NCI-H128 (cell line): Measurements from ENCODE around the gene ZBED2.

Experiments
- DNase-seq: peaks from one replicate; lab custom pipeline; 2025; ENCODE audit not compliant: unreplicated experiment; lab: John Stamatoyannopoulos, UW

The ZBED2 gene

GRCh38 chr3:111604119-111604518 lies 9.0 kb upstream of the ZBED2 start:
- no peak for DNase-seq

- DNase-seq = no peak
Observed at GRCh38 chr3:111603679-111604078, 8.5 kb upstream of the ZBED2 start.

GRCh38 chr3:111601810-111602209 lies 6.7 kb upstream of the ZBED2 start:
- DNase-seq = no peak

- DNase-seq = no peak
Observed at GRCh38 chr3:111598552-111598951, 3.4 kb upstream of the ZBED2 start.

GRCh38 chr3:111598139-111598538 lies 3.0 kb upstream of the ZBED2 start:
- DNase-seq = no peak

GRCh38 chr3:111596328-111596727 lies 1.2 kb upstream of the ZBED2 start:
- DNase-seq = no peak

- DNase-seq = no peak
Observed at GRCh38 chr3:111594781-111595180, 365 bp downstream of the ZBED2 start.

GRCh38 chr3:111594205-111594604 lies 941 bp downstream of the ZBED2 start:
- DNase-seq = no peak

- DNase-seq = no peak
Observed at GRCh38 chr3:111593666-111594065, 1.5 kb downstream of the ZBED2 start.

- DNase-seq = no peak
Observed at GRCh38 chr3:111592936-111593335, 2.2 kb downstream of the ZBED2 start.

- DNase-seq = no peak
Observed at GRCh38 chr3:111592143-111592542, 3.0 kb downstream of the ZBED2 start.

- no peak for DNase-seq
Observed at GRCh38 chr3:111591555-111591954, 3.6 kb downstream of the ZBED2 start.

GRCh38 chr3:111590143-111590491 lies 5.0 kb downstream of the ZBED2 start:
- no peak for DNase-seq

GRCh38 chr3:111589303-111590142 lies 5.6 kb downstream of the ZBED2 start:
- DNase-seq = no peak

- DNase-seq = no peak
Observed at GRCh38 chr3:111588527-111588926, 6.6 kb downstream of the ZBED2 start.

- no peak for DNase-seq
Observed at GRCh38 chr3:111585217-111585616, 9.9 kb downstream of the ZBED2 start.

GRCh38 chr3:111584744-111585143 lies 10.4 kb downstream of the ZBED2 start:
- DNase-seq = no peak

- no peak for DNase-seq
Observed at GRCh38 chr3:111582120-111582474, 13.0 kb downstream of the ZBED2 start.

- DNase-seq = no peak
Observed at GRCh38 chr3:111581403-111582119, 13.6 kb downstream of the ZBED2 start.

GRCh38 chr3:111579495-111579894 lies 15.7 kb downstream of the ZBED2 start:
- no peak for DNase-seq

GRCh38 chr3:111578867-111579266 lies 16.3 kb downstream of the ZBED2 start:
- DNase-seq = no peak

- DNase-seq = no peak
Observed at GRCh38 chr3:111577798-111578685, 17.1 kb downstream of the ZBED2 start.
